H1 (cell line): ENCODE data around the gene CLPX. TPM values are rescaled to one million over a fixed set of nuclear protein-coding genes. Genes with fewer than 3 reads are reported as not detected.

ENCODE experiments used
- CTCF ChIA-PET: fragments of 300-600 bp; sonication (Branson Sonifier 250); formaldehyde crosslinking; loops from one replicate; lab custom pipeline; 2021; ENCODE audit not compliant: partially characterized antibody; lab: Charles Lee
- POLR2A ChIA-PET: fragments of 300-600 bp; sonication (Branson Sonifier 250); formaldehyde crosslinking; loops from one replicate; lab custom pipeline; 2021; ENCODE audit warnings: inconsistent platforms; ENCODE audit not compliant: partially characterized antibody; lab: Charles Lee
- DNase-seq, 2 experiments: peaks; one replicate each; pipeline versions ENCODE4 v3.0.0 to v3.0.0-alpha.2; 2010 to 2022; ENCODE audit warnings: low spot score in 2 of 2, low read depth in 1 of 2, mixed read lengths in 1 of 2
- FAIRE-seq: peaks from 2 replicates; lab custom pipeline; 2011; peaks lifted over from hg19 to GRCh38; lab: Jason Lieb, UNC
- H2AFZ ChIP-seq: 2 replicates; pipeline ENCODE4 v1.8.1; 2012; ENCODE audit warnings: low read length, inconsistent platforms
- H2AK5ac ChIP-seq: 2 replicates; pipeline ENCODE4 v1.6.1; 2013; ENCODE audit warnings: low read depth, low read length
- H2BK120ac ChIP-seq: replicated peaks from 2 replicates; pipeline ENCODE3; 2013; ENCODE audit warnings: low read depth, low read length, inconsistent platforms
- H2BK12ac ChIP-seq: 2 replicates; pipeline ENCODE4 v1.6.1; 2013; ENCODE audit warnings: low read depth, low read length
- H2BK15ac ChIP-seq: 2 replicates; pipeline ENCODE4 v1.6.1; 2013; ENCODE audit warnings: low read length
- H2BK20ac ChIP-seq: 2 replicates; pipeline ENCODE4 v1.6.1; 2013; ENCODE audit warnings: low read length
- H2BK5ac ChIP-seq: 2 replicates; pipeline ENCODE4 v1.6.1; 2013; ENCODE audit warnings: low read depth, low read length
- H3K14ac ChIP-seq: 2 replicates; pipeline ENCODE4 v1.6.1; 2013; ENCODE audit warnings: inconsistent platforms; ENCODE audit not compliant: insufficient read length
- H3K18ac ChIP-seq: 2 replicates; pipeline ENCODE4 v1.6.1; 2013; ENCODE audit warnings: low read length; ENCODE audit errors: extremely low read depth
- H3K23ac ChIP-seq: 2 replicates; pipeline ENCODE4 v1.6.1; 2013; ENCODE audit warnings: inconsistent platforms; ENCODE audit not compliant: insufficient read length
- H3K23me2 ChIP-seq: 2 replicates; pipeline ENCODE4 v1.6.1; 2013; ENCODE audit warnings: low read depth, low read length
- H3K27ac ChIP-seq: 2 replicates; pipeline ENCODE4 v1.6.1; 2011; ENCODE audit warnings: low read depth, low read length, inconsistent platforms
- H3K27me3 ChIP-seq, 4 experiments: replicated peaks in 1 of 4; 1 replicate in 1 of 4; 2 replicates in 3 of 4; pipeline versions ENCODE4 v1.6.1 to v1.8.1; 2011 to 2013; ENCODE audit warnings: low read length in 3 of 4, mild to moderate bottlenecking in 3 of 4, inconsistent platforms in 2 of 4, mixed read lengths in 2 of 4, moderate library complexity in 1 of 4; ENCODE audit not compliant: control insufficient read depth in 3 of 4, insufficient read depth in 3 of 4; ENCODE audit errors: extremely low read depth in 1 of 4
- H3K36me3 ChIP-seq, 4 experiments: 2 replicates each; pipeline versions ENCODE4 v1.6.1 to v1.8.1; 2011 to 2013; ENCODE audit warnings: mild to moderate bottlenecking in 4 of 4, low read length in 3 of 4, moderate library complexity in 2 of 4, control low read depth in 1 of 4, inconsistent platforms in 1 of 4; ENCODE audit not compliant: insufficient read depth in 4 of 4, control insufficient read depth in 2 of 4
- H3K4ac ChIP-seq: replicated peaks from 2 replicates; pipeline ENCODE3; 2013; ENCODE audit warnings: low read length, low read depth, mixed read lengths, inconsistent platforms; ENCODE audit not compliant: insufficient read length
- H3K4me1 ChIP-seq, 4 experiments: replicated peaks in 1 of 4; 1 replicate in 1 of 4; 2 replicates in 3 of 4; pipeline versions ENCODE4 v1.6.1 to v1.8.1; 2011 to 2013; ENCODE audit warnings: low read length in 3 of 4, inconsistent platforms in 2 of 4, mixed read lengths in 1 of 4; ENCODE audit not compliant: insufficient read depth in 4 of 4, control insufficient read depth in 3 of 4
- H3K4me2 ChIP-seq, 2 experiments: 2 replicates each; pipeline versions ENCODE4 v1.6.1 to v1.8.1; 2011 to 2013; ENCODE audit warnings: low read depth in 2 of 2, low read length in 2 of 2, control low read depth in 1 of 2, inconsistent platforms in 1 of 2, mild to moderate bottlenecking in 1 of 2; ENCODE audit not compliant: insufficient read depth in 1 of 2
- H3K4me3 ChIP-seq, 4 experiments: fragments of 200-600, 300-600 bp in 1 of 4; sonication (generic), shearing (Covaris generic), sonication (Bioruptor Twin) in 1 of 4; 2 replicates each; pipeline versions ENCODE4 v1.5.1 to v1.8.1; 2011 to 2016; ENCODE audit warnings: low read length in 4 of 4, low read depth in 3 of 4, control low read depth in 2 of 4, inconsistent platforms in 2 of 4, mild to moderate bottlenecking in 2 of 4, mixed read lengths in 1 of 4, moderate library complexity in 1 of 4; ENCODE audit not compliant: insufficient read depth in 2 of 4; ENCODE audit errors: extremely low read depth in 1 of 4
- H3K56ac ChIP-seq: replicated peaks from 2 replicates; pipeline ENCODE3; 2013; ENCODE audit warnings: low read depth, mild to moderate bottlenecking, mixed read lengths, low read length, inconsistent platforms; ENCODE audit not compliant: insufficient read length
- H3K79me1 ChIP-seq: 2 replicates; pipeline ENCODE4 v1.6.1; 2013; ENCODE audit warnings: low read depth, low read length, control low read depth
- H3K79me2 ChIP-seq, 2 experiments: 2 replicates each; pipeline versions ENCODE4 v1.6.1 to v1.8.1; 2012 to 2013; ENCODE audit warnings: low read length in 2 of 2, mild to moderate bottlenecking in 2 of 2, inconsistent platforms in 1 of 2; ENCODE audit not compliant: insufficient read depth in 2 of 2, control insufficient read depth in 1 of 2
- H3K9ac ChIP-seq, 4 experiments: replicated peaks in 1 of 4; 1 replicate in 1 of 4; 2 replicates in 3 of 4; pipeline versions ENCODE4 v1.6.1 to v1.8.1; 2011 to 2013; ENCODE audit warnings: low read depth in 3 of 4, low read length in 3 of 4, control low read depth in 2 of 4, mild to moderate bottlenecking in 2 of 4, moderate library complexity in 2 of 4, inconsistent platforms in 1 of 4; ENCODE audit errors: extremely low read depth in 1 of 4
- H3K9me3 ChIP-seq, 2 experiments: 2 replicates each; pipeline versions ENCODE4 v1.6.1 to v1.8.1; 2012 to 2013; ENCODE audit warnings: mild to moderate bottlenecking in 2 of 2, moderate library complexity in 2 of 2, control low read depth in 1 of 2, inconsistent platforms in 1 of 2, low read depth in 1 of 2, low read length in 1 of 2, mixed read lengths in 1 of 2; ENCODE audit not compliant: insufficient read depth in 2 of 2
- H4K20me1 ChIP-seq, 2 experiments: replicated peaks in 1 of 2; 2 replicates each; pipeline versions ENCODE3 to v1.8.1; 2011 to 2013; ENCODE audit warnings: inconsistent platforms in 2 of 2, low read length in 2 of 2, mild to moderate bottlenecking in 1 of 2; ENCODE audit not compliant: insufficient read depth in 2 of 2, control insufficient read depth in 1 of 2
- H4K5ac ChIP-seq: 2 replicates; pipeline ENCODE4 v1.6.1; 2013; ENCODE audit warnings: low read length, low read depth, mixed read lengths, inconsistent platforms; ENCODE audit not compliant: insufficient read length
- H4K8ac ChIP-seq: 2 replicates; pipeline ENCODE4 v1.8.0; 2013; ENCODE audit warnings: mild to moderate bottlenecking, moderate library complexity, low read length, inconsistent platforms; ENCODE audit not compliant: insufficient read depth; ENCODE audit errors: extremely low read depth
- H4K91ac ChIP-seq: replicated peaks from 2 replicates; pipeline ENCODE3; 2013; ENCODE audit warnings: low read length, mixed read lengths, inconsistent platforms; ENCODE audit not compliant: insufficient read length
- ASH2L ChIP-seq: fragments of 200-600, 300-600 bp; sonication (generic); IDR thresholded peaks from one replicate; pipeline ENCODE4 v1.7.1; 2017; ENCODE audit warnings: low read length
- BCL11A ChIP-seq, 2 experiments: IDR thresholded peaks; one replicate each; pipeline ENCODE4 v1.6.1; 2011; ENCODE audit warnings: low read depth in 2 of 2, low read length in 2 of 2, mild to moderate bottlenecking in 2 of 2
- EZH2 ChIP-seq: fragments of 200-600 bp; sonication (generic); IDR thresholded peaks from 2 replicates; pipeline ENCODE4 v1.7.1; 2012; ENCODE audit warnings: low read depth, mild to moderate bottlenecking, moderate library complexity, low read length, inconsistent platforms; ENCODE audit not compliant: severe bottlenecking
- FOSL1 ChIP-seq: IDR thresholded peaks from 2 replicates; pipeline ENCODE4 v1.6.1; 2011; ENCODE audit warnings: mild to moderate bottlenecking, low read depth, low read length, moderate library complexity; ENCODE audit not compliant: insufficient read depth
- HDAC6 ChIP-seq: IDR thresholded peaks from one replicate; pipeline ENCODE4 v1.7.1; 2012; ENCODE audit warnings: low read depth, mild to moderate bottlenecking, inconsistent platforms, low read length, moderate library complexity
- MAFK ChIP-seq: IDR thresholded peaks from 2 replicates; pipeline ENCODE4 v1.6.1; 2012; ENCODE audit warnings: low read depth, mild to moderate bottlenecking, improper control_type of control experiment, low read length
- PHF8 ChIP-seq: fragments of 200-600 bp; sonication (generic); conservative IDR thresholded peaks from 2 replicates; pipeline ENCODE4 v1.7.1; 2012; ENCODE audit warnings: low read depth, mild to moderate bottlenecking, inconsistent platforms, low read length, moderate library complexity
- RXRA ChIP-seq: IDR thresholded peaks from 2 replicates; pipeline ENCODE4 v1.6.1; 2011; ENCODE audit warnings: low read depth, mild to moderate bottlenecking, low read length, moderate library complexity; ENCODE audit not compliant: insufficient read depth
- SP1 ChIP-seq: IDR thresholded peaks from 2 replicates; pipeline ENCODE4 v1.6.1; 2011; ENCODE audit warnings: low read depth, low read length
- TBP ChIP-seq: IDR thresholded peaks from 2 replicates; pipeline ENCODE4 v1.6.1; 2011; ENCODE audit warnings: low read depth, low read length, improper control_type of control experiment
- YY1 ChIP-seq: IDR thresholded peaks from 2 replicates; pipeline ENCODE4 v1.6.1; 2011; ENCODE audit warnings: low read depth, mild to moderate bottlenecking, low read length
- WGBS, 2 experiments: shearing (Covaris generic) in 1 of 2; methylation state at CpG; one replicate each; pipeline versions ENCODE4 v1.1.6 to v1.1.7; 2013 to 2015; ENCODE audit warnings: low lambda C conversion rate in 2 of 2, mixed read lengths in 2 of 2, inconsistent platforms in 1 of 2, low coverage in 1 of 2, missing lambda C conversion rate in 1 of 2; ENCODE audit not compliant: insufficient replicate concordance in 2 of 2, insufficient coverage in 1 of 2, insufficient read length in 1 of 2; ENCODE audit errors: extremely low coverage in 1 of 2, missing lambda C conversion rate in 1 of 2; 5-methylcytosine and 5-hydroxymethylcytosine counted together
- polyA plus RNA-seq, 7 experiments: library from polyadenylated mRNA; depleted of rRNA in 3 of 7; stranded (reverse) in 5 of 7; unstranded in 2 of 7; fragments of >200 nt in 5 of 7; fragments of 200-250 nt in 2 of 7; gene quantifications; 1 replicate in 5 of 7; 2 replicates in 1 of 7; 4 replicates in 1 of 7; pipeline versions ENCODE4 v1.2.1 to v1.2.3, GENCODE V29; 2011 to 2013; ENCODE audit warnings: missing spikeins in 2 of 7, mixed read lengths in 2 of 7
- total RNA-seq: library from RNA; stranded (reverse); fragmentation: NEBNext Ultra II Directional; extraction: Animal tissue kit (Norgen Biotek cat#: 25700); gene quantifications from 2 replicates; pipeline ENCODE4 v1.2.1, GENCODE V29; 2021

CLPX gene
- total and polyA plus RNA-seq, 2 of the 8 experiments (the other 6 are each of a cell fraction or from before 2014, with no cell fraction given): 10.5 to 53.6 TPM

DNA sequence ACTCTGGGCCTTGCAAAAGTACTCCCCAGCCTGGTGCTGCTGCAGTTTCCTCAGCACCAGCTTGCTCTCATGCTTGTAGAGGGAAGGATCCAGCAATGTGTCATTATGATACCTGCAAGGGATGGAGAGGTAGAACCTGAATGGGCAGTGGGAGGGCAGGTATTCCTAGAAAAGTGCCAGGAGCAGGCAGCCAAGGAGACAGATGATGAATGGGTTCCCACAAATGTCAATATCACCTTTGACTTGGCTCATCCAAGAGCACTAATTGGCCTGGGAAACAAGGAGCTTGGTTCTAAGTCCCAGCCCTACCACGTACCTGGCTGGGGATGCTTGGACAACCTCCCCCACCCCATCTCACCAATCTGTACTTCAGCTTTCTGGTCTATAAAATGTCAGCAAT lies 16.8 kb upstream of the CLPX start:
- no peak overlapping the region for H3K27ac ChIP-seq
- no peak overlapping the region for H3K9ac ChIP-seq
- H3K23ac ChIP-seq: no peak overlapping the region
- H2BK15ac ChIP-seq: no peak overlapping the region
- H3K4me1 ChIP-seq: no peaks in the 10 kb centered on the region
- no peak overlapping the region for H2BK12ac ChIP-seq
- H3K18ac ChIP-seq: no peak overlapping the region
- DNase-seq (no peak), FAIRE-seq (no peak)
- H2BK120ac ChIP-seq: no peak overlapping the region
- H4K5ac ChIP-seq: no peak overlapping the region
- no peak overlapping the region for H3K4ac ChIP-seq
- no peak overlapping the region for H2AK5ac ChIP-seq
- no peaks in the 10 kb centered on the region for H3K79me2 ChIP-seq
- no peak overlapping the region for H3K4me3 ChIP-seq
- no peaks in the 10 kb centered on the region for H3K27me3 ChIP-seq
- H4K8ac ChIP-seq: no peak overlapping the region
- peaks cover 2 to 3% of the 10 kb centered on the region in 2 experiments; a peak in 1 of 4 replicates for H3K9me3 ChIP-seq
- ChIA-PET CTCF (interaction anchor here (0.7 to 6.4 kb wide), 8 partner anchors 10 to 84 kb away, joined by 3 to 44 read pairs (median 6); partner anchors contain the start of gene CILP), POLR2A (interaction anchor here (0.8 to 2.5 kb wide), 4 partner anchors 17 to 103 kb away, joined by 3 to 7 read pairs (median 4); partner anchors contain the start of genes CLPX and RNU5B-1)
- no peaks in the 10 kb centered on the region for H3K79me1 ChIP-seq
- no peak overlapping the region for H3K14ac ChIP-seq
- H3K23me2 ChIP-seq: no peaks in the 10 kb centered on the region
- H4K20me1 ChIP-seq: no peaks in the 10 kb centered on the region
- H3K4me2 ChIP-seq: no peak overlapping the region
- no peaks in the 10 kb centered on the region for H3K36me3 ChIP-seq
- 93% methylated on average over 1 of the region's 1 CpG; no CpG with 5 or more reads in 1 of the 2 experiments for WGBS, 2 experiments
- no peak overlapping the region for H2AFZ ChIP-seq
- H2BK5ac ChIP-seq: no peak overlapping the region
- H3K56ac ChIP-seq: no peak overlapping the region
- H2BK20ac ChIP-seq: no peak overlapping the region
- H4K91ac ChIP-seq: no peak overlapping the region
- TF ChIP-seq MAFK: no peak
- TF ChIP-seq TBP: no peak
- no peak for TF ChIP-seq BCL11A (IDR thresholded peaks at IDR 0.05; ENCODE audit: low read depth in 2 of 2, low read length in 2 of 2)
- no peak for TF ChIP-seq RXRA
- no peak for TF ChIP-seq ASH2L
- no peak for TF ChIP-seq EZH2
- TF ChIP-seq YY1: no peak
- no peak for TF ChIP-seq PHF8
- TF ChIP-seq FOSL1: no peak
- no peak for TF ChIP-seq SP1
- no peak for TF ChIP-seq HDAC6
